ENCODE results near the gene ELOA.

The ELOA gene

GRCh38 chr1:23793018-23793781 lies 49.9 kb downstream of the ELOA start:
- TF ChIP-seq, protein P1, sequence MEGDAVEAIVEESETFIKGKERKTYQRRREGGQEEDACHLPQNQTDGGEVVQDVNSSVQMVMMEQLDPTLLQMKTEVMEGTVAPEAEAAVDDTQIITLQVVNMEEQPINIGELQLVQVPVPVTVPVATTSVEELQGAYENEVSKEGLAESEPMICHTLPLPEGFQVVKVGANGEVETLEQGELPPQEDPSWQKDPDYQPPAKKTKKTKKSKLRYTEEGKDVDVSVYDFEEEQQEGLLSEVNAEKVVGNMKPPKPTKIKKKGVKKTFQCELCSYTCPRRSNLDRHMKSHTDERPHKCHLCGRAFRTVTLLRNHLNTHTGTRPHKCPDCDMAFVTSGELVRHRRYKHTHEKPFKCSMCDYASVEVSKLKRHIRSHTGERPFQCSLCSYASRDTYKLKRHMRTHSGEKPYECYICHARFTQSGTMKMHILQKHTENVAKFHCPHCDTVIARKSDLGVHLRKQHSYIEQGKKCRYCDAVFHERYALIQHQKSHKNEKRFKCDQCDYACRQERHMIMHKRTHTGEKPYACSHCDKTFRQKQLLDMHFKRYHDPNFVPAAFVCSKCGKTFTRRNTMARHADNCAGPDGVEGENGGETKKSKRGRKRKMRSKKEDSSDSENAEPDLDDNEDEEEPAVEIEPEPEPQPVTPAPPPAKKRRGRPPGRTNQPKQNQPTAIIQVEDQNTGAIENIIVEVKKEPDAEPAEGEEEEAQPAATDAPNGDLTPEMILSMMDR (IDR thresholded peaks at IDR 0.05), result no peak

DNA sequence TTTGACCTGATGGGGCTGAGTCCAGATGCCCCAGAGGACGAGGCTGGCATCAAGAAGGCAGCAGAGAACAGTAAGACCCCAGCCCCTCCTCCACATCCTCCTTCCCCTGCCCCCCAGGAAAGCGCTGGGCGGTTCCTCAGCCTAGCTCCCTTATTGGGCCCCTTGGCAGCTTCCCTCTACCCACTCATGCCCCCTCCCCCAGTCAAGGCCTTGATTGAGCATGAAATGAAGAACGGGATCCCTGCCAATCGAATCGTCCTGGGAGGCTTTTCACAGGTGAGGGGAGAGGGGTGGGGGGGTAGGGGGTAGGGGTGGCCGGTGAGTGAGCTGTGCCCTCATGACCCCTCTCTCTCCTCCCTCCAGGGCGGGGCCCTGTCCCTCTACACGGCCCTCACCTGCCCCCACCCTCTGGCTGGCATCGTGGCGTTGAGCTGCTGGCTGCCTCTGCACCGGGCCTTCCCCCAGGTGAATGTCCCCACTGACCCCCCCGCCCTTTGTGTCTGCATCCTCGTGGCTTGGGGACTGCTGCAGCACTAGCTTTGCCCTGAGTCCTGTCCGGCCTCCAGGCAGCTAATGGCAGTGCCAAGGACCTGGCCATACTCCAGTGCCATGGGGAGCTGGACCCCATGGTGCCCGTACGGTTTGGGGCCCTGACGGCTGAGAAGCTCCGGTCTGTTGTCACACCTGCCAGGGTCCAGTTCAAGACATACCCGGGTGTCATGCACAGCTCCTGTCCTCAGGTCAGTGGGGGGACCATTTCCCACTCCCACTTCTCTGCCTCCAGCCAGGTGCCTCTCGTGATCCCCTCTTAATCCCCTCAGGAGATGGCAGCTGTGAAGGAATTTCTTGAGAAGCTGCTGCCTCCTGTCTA lies 50.8 kb downstream of the ELOA start:
- TF ChIP-seq, protein P1 (IDR thresholded peaks at IDR 0.05), result no peak

DNA sequence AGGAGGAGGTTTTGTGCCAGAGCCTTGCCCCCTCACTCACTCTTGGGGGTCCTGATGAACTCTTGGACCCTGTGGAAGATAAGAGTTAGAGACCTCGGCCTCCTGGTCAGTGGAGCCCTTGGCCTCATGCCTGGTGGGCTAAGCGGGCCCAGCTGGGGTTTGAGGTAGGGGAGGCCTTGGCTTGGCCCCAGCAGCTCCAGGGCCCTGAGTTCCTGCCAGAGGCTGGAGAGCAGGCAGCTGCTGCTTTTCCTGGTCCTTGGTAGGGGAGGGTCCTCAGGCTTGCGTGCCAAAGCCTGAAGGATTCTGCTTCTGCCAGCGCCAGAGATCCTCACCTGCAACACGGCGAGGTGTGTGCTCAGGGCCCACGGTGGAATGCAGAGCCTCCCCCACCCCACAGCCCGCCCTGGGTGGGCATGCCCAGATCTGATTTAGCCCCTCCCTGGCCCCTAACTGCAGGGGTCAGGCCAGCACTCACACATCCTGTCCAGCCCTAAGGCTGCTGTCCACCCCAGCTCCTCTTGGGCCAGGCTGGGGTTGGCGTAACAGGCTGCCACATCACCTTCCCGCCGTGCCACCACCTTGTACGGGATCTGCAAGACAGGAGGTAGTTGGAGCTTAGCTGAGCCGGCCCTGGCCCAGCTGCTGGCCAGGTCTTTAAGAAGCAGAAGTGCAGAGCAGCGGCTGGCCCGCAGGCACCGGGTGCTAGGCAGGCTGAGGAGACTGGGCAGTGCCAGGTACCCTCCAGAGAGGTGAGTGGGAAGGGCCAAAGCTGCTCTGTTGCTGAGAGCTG lies 52.6 kb downstream of the ELOA start:
- TF ChIP-seq, protein P1 (IDR thresholded peaks at IDR 0.05), result no peak

DNA sequence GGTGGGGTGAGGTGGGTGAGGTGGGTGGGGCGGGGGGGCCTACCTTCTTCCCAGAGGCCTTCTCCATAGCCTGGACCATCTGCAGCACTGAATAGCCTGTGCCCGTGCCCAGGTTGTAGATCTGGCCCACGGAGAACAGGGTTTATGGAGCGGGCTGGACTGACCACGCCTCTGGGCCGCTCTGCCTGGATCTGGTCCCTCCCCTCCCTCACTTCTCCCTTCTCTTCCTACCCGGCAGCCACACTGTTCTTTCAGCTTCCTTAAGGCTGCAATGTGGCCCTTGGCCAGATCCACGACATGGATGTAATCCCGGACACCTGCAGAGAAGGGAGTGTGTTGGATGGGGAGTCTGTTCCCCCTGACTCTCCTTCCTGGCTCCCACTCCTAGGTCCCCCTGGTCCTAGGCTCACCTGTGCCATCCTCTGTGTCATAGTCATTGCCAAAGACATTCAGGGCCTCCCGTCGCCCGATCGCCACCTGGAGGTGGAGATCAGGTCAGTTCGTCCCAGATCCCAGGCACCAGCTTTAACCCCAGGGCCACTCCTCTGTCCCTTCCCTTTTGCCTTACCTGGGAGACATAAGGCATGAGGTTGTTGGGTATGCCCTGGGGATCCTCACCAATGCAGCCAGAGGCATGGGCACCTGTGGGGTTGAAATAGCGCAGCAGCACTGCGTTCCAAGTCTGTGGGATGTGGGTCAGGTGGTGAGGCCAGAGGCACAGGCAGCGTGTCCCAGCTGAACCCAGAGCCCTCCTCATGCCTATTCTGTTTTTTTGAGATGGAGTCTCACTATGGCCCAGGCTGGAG lies 53.4 kb downstream of the ELOA start:
- TF ChIP-seq, protein P1 (IDR thresholded peaks at IDR 0.05), result no peak; the same call in 1 of the 2 replicates

- TF ChIP-seq, protein P1 (IDR thresholded peaks at IDR 0.05), result no peak
Observed at GRCh38 chr1:23797478-23798448, 54.5 kb downstream of the ELOA start.

GRCh38 chr1:23798662-23799142 lies 55.4 kb downstream of the ELOA start:
- TF ChIP-seq, protein P1 (IDR thresholded peaks at IDR 0.05), result no peak
